ENCODE results near the gene PNMA8A.

The PNMA8A gene

GRCh38 chr19:46460981-46461380 lies 10.4 kb downstream of the PNMA8A start:
- TF ChIP-seq, protein P1, sequence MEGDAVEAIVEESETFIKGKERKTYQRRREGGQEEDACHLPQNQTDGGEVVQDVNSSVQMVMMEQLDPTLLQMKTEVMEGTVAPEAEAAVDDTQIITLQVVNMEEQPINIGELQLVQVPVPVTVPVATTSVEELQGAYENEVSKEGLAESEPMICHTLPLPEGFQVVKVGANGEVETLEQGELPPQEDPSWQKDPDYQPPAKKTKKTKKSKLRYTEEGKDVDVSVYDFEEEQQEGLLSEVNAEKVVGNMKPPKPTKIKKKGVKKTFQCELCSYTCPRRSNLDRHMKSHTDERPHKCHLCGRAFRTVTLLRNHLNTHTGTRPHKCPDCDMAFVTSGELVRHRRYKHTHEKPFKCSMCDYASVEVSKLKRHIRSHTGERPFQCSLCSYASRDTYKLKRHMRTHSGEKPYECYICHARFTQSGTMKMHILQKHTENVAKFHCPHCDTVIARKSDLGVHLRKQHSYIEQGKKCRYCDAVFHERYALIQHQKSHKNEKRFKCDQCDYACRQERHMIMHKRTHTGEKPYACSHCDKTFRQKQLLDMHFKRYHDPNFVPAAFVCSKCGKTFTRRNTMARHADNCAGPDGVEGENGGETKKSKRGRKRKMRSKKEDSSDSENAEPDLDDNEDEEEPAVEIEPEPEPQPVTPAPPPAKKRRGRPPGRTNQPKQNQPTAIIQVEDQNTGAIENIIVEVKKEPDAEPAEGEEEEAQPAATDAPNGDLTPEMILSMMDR (IDR thresholded peaks at IDR 0.05; ENCODE audit: insufficient read depth, low read length, poor library complexity, severe bottlenecking): no peak
- H3K4me3 ChIP-seq (replicated peaks; ENCODE audit: low read depth, low read length): no peak overlapping the region

GRCh38 chr19:46460055-46460454 lies 11.3 kb downstream of the PNMA8A start:
- TF ChIP-seq, protein P1 (IDR thresholded peaks at IDR 0.05; ENCODE audit: insufficient read depth, low read length, poor library complexity, severe bottlenecking): no peak
- no peak for DNase-seq (ENCODE audit: extremely low read depth, insufficient read length)
- Histone ChIP-seq H3K4me3 (replicated peaks; ENCODE audit: low read depth, low read length) (no peak overlapping the region), H3K36me3 (ENCODE audit: control insufficient read depth, insufficient read depth, low read length) (no peaks in the 10 kb centered on the region), H3K27me3 (replicated peaks; ENCODE audit: control insufficient read depth, insufficient read depth, low read length) (peaks cover 1% of the 10 kb centered on the region)

More at GRCh38 chr19:46460981-46461380, 10.4 kb downstream of the PNMA8A start:
- H3K27me3 ChIP-seq (replicated peaks; ENCODE audit: control insufficient read depth, insufficient read depth, low read length): peaks cover 1% of the 10 kb centered on the region
- no peak for DNase-seq (ENCODE audit: extremely low read depth, insufficient read length)
- no peaks in the 10 kb centered on the region for H3K36me3 ChIP-seq (ENCODE audit: control insufficient read depth, insufficient read depth, low read length)

DNA sequence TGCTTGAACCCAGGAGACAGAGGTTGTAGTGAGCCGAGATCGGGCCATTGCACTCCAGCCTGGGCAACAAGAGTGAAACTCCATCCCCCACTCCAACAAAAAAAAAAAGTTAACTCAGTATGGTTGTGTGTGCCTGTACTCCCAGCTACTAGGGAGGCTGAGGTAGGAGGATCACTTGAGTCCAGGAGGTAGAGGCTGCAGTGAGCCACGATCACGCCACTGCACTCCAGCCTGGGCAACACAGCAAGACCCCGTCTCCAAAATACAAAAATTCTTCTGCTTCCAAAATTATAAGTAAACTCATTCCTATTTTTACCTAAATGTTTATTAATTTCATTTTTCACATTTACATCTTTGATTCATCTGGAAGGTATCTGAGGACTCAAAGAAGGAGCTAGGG lies 14.4 kb downstream of the PNMA8A start:
- Histone ChIP-seq H3K4me3 (replicated peaks; ENCODE audit: low read depth, low read length) (no peak overlapping the region), H3K27me3 (replicated peaks; ENCODE audit: control insufficient read depth, insufficient read depth, low read length) (peaks cover 1% of the 10 kb centered on the region), H3K36me3 (ENCODE audit: control insufficient read depth, insufficient read depth, low read length) (no peaks in the 10 kb centered on the region)
- TF ChIP-seq, protein P1 (IDR thresholded peaks at IDR 0.05; ENCODE audit: insufficient read depth, low read length, poor library complexity, severe bottlenecking): no peak
- DNase-seq (ENCODE audit: extremely low read depth, insufficient read length): no peak

DNA sequence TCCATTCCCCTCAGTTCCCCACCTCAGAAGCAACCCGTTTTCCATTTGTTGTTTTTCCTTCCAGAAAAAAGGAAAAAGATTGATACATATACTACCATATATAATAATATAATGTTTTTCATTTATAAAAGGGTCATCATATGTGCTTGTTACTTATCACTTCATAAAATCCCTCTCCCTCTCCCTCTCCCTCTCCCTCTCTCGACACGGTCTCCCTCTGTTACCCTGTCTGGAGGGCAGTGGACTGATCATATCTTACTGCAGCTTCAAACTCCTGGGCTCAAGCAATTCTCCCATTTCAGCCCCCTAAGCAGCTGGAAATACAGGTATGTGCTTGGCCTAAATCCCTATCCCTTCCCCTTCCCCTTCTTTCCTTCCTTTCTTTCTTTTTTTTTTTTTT lies 17.1 kb downstream of the PNMA8A start:
- TF ChIP-seq, protein P1 (IDR thresholded peaks at IDR 0.05; ENCODE audit: insufficient read depth, low read length, poor library complexity, severe bottlenecking): no peak
- Histone ChIP-seq H3K27me3 (replicated peaks; ENCODE audit: control insufficient read depth, insufficient read depth, low read length) (no peaks in the 10 kb centered on the region), H3K36me3 (ENCODE audit: control insufficient read depth, insufficient read depth, low read length) (no peaks in the 10 kb centered on the region), H3K4me3 (replicated peaks; ENCODE audit: low read depth, low read length) (no peak overlapping the region)
- no peak for DNase-seq (ENCODE audit: extremely low read depth, insufficient read length)

GRCh38 chr19:46453661-46454060 lies 17.7 kb downstream of the PNMA8A start:
- H3K27me3 ChIP-seq (replicated peaks; ENCODE audit: control insufficient read depth, insufficient read depth, low read length): no peaks in the 10 kb centered on the region
- TF ChIP-seq, protein P1 (IDR thresholded peaks at IDR 0.05; ENCODE audit: insufficient read depth, low read length, poor library complexity, severe bottlenecking): no peak
- no peak for DNase-seq (ENCODE audit: extremely low read depth, insufficient read length)
- no peak overlapping the region for H3K4me3 ChIP-seq (replicated peaks; ENCODE audit: low read depth, low read length)
- H3K36me3 ChIP-seq (ENCODE audit: control insufficient read depth, insufficient read depth, low read length): no peaks in the 10 kb centered on the region

GRCh38 chr19:46452186-46452585 lies 19.2 kb downstream of the PNMA8A start:
- DNase-seq (ENCODE audit: extremely low read depth, insufficient read length): no peak
- no peaks in the 10 kb centered on the region for H3K27me3 ChIP-seq (replicated peaks; ENCODE audit: control insufficient read depth, insufficient read depth, low read length)
- H3K36me3 ChIP-seq (ENCODE audit: control insufficient read depth, insufficient read depth, low read length): no peaks in the 10 kb centered on the region
- TF ChIP-seq, protein P1 (IDR thresholded peaks at IDR 0.05; ENCODE audit: insufficient read depth, low read length, poor library complexity, severe bottlenecking): no peak
- no peak overlapping the region for H3K4me3 ChIP-seq (replicated peaks; ENCODE audit: low read depth, low read length)

All from GM06990 (cell line).